LNCaP clone FGC (cell line): ENCODE results near the gene ARFGEF2.
A peak's percentile ranks its signal among the peaks of the same experiment; 100 is the strongest.
"Not testable (repeated sequence)": the region's sequence is repeated elsewhere in the genome, so short reads cannot be mapped to it uniquely, and the experiment has no call there.

ENCODE experiments used
- DNase-seq: peaks from one replicate; pipeline ENCODE4 v3.0.0-alpha.2; 2011; ENCODE audit warnings: low read depth
- H3K4me3 ChIP-seq: 2 replicates; pipeline ENCODE4 v1.5.1; 2011; ENCODE audit warnings: mild to moderate bottlenecking, low read depth, low read length, control low read depth
- CTCF ChIP-seq: IDR thresholded peaks from 2 replicates; pipeline ENCODE4 v1.5.1; 2012; ENCODE audit warnings: mild to moderate bottlenecking; ENCODE audit not compliant: control insufficient read depth, insufficient read depth; ENCODE audit errors: extremely low read depth

Gene ARFGEF2

DNA sequence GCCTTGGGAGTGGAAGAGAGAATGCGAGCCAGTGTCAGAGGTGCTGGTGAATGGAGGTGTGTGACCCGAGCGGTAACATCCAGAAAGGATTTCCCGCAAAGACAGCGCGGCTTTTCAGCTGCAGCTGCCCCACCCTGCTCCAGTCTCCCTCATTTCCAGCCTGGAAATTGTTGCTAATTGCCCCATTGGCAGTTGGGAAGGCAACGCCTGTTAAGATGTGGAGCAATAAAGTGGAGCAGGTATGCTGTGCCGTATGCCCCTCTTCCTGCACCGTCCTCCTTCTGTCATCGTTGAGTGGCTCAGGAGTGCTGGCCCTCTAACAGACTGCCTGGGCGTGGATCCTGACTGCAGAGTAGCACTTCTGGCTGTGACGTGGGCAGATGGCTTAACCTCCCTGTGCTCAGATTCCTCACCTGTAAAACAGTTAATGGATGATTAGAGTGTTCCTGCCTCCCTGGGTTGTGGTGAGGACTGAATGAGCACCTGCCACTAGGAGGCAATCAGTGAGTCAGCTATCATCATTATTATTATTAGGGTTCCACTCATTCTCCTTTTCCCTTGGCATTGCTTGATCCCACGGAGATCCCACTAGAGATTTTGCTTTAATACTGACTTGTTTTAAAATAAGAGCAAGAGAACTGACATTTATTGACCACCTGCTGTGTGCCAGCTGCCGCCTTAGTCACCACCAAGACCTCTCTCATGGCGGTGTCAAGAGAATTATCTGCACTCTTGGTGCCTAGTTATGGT lies 11.7 kb downstream of the ARFGEF2 start:
- H3K4me3 ChIP-seq = no peak overlapping the region
- no peak for TF ChIP-seq CTCF
- DNase-seq = no peak

- DNase-seq, H3K4me3 ChIP-seq: not testable (repeated sequence)
Observed at GRCh38 chr20:48934273-48934877, 12.9 kb downstream of the ARFGEF2 start.

DNA sequence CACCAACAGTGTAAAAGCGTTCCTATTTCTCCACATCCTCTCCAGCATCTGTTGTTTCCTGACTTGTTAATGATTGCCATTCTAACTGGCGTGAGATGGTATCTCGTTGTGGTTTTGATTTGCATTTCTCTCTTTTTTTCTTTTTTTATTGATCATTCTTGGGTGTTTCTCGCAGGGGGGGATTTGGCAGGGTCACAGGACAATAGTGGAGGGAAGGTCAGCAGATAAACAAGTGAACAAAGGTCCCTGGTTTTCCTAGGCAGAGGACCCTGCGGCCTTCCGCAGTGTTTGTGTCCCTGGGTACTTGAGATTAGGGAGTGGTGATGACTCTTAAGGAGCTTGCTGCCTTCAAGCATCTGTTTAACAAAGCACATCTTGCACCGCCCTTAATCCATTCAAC lies 13.5 kb downstream of the ARFGEF2 start:
- not testable (repeated sequence) for H3K4me3 ChIP-seq, DNase-seq

GRCh38 chr20:48936178-48936577 lies 14.7 kb downstream of the ARFGEF2 start:
- not testable (repeated sequence) for H3K4me3 ChIP-seq, DNase-seq

DNA sequence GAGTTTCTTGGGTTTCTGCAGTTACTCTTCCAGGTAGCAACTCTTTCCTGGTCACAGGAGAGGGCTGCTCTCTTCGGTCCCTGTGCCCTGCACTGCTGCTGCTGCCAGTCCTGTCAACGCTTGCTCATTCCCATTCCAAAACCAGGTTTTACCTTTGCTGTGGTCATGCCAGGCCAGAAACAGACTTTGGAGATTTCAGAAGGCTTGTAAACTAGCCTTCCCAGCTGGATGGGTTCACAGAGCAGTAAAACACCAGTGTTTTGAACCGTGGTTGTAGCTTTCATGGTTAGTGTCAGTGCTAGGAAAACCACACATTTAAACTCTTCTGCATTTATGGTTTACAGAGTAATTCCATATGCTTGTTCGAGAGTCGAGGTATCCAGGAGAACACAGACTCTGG lies 16.2 kb downstream of the ARFGEF2 start:
- peak; percentile 50 for DNase-seq
- H3K4me3 ChIP-seq = no peak overlapping the region
- TF ChIP-seq CTCF = no peak

DNA sequence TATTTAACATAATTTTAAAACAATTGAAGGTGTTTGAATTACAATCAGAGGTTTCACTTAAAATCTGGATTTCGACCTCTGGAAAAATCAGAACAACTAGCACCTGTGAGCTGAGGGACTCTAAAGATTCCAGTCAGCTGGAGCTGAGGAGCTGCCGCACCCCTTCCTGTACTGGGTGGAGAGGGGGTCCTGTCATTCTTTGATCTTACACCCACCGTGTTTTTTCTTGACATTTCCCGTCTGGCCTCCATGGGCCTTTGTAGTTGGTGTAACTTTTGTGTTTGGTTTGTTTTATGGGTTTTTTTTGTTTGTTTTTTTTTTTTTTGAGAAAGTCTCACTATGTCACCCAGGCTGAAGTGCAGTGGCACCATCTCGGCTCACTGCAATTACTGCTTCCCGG lies 17.2 kb downstream of the ARFGEF2 start:
- TF ChIP-seq CTCF = no peak
- no peak overlapping the region for H3K4me3 ChIP-seq
- DNase-seq = no peak

DNA sequence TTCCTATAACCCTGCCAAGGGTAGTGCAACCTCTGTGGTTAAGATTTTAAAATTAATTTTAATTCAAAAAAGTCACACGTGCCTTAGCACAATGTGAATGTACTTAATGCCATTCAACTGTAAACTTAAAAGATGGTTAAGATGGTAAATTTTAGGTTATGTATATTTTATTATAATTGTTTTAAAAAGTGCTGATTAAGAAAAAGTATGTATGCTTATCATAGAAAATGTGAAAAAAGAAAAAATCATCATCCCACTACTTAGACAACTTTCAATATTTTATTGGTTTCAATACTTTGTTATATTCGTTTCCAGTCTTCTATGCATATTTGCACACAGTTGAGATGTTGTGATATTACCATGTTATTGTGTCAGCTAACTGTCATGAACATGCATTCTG lies 18.7 kb downstream of the ARFGEF2 start:
- no peak overlapping the region for H3K4me3 ChIP-seq
- DNase-seq = no peak
- no peak for TF ChIP-seq CTCF

DNA sequence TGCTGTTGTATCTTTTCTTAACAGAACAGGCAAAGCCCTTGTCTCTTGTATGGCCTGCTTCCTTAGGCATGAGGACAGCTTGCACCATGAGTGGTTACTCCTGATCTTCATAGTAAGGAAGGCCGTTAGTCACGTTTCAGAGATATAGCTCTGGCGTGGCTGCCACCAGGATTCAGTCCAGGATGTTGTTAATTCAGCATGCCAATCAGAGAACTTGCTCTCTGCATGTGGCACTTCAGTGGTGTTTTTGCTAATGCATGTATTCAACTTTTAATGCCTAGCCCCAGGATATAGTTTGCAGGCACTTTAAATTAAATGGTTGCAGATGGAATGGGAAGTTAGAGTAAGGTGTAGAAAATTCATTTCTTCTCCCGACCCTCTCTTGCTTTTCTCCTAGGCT lies 20.0 kb downstream of the ARFGEF2 start:
- H3K4me3 ChIP-seq = no peak overlapping the region
- no peak for TF ChIP-seq CTCF
- DNase-seq = no peak
